Esophagus mucosa (tissue), 1 donor: ENCODE data around the gene ARHGAP42. TPM values are rescaled to one million over a fixed set of nuclear protein-coding genes. Genes with fewer than 3 reads are reported as not detected.
A peak's percentile ranks its signal among the peaks of the same experiment; 100 is the strongest.

Source experiments
- ATAC-seq: fragments of 200-7000 bp; cut with Tn5 transposase; one replicate; pipeline ENCODE4 v1.9.1; 2020
- total RNA-seq: library from RNA; stranded (reverse); gene quantifications from one replicate; pipeline ENCODE4 v1.2.4, GENCODE V29; 2023
- donor health status: DM: yes; HTN: yes; CAD: no.

ARHGAP42 gene
- total RNA-seq, 1 donor from 2014 or later: 4.0 TPM

DNA sequence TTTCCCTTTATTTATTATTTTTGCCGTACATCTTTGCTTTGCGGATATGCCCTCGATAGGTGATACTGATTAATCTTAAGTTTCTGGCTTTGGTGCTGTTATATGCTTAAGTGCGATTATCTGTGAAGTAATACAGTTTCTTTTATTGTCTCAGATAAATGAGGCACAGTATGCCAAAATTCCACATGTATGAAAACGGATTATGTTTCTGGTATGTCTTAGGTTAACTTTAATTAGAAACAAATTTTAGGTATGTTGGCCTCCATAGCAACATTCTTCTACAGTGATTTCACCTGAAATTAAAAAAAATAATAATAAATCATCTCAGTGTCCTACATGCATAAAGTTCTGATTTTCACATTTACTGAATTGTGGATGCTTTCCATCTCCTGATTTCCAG is 119.2 kb downstream of the ARHGAP42 start:
- ATAC-seq: no peak

DNA sequence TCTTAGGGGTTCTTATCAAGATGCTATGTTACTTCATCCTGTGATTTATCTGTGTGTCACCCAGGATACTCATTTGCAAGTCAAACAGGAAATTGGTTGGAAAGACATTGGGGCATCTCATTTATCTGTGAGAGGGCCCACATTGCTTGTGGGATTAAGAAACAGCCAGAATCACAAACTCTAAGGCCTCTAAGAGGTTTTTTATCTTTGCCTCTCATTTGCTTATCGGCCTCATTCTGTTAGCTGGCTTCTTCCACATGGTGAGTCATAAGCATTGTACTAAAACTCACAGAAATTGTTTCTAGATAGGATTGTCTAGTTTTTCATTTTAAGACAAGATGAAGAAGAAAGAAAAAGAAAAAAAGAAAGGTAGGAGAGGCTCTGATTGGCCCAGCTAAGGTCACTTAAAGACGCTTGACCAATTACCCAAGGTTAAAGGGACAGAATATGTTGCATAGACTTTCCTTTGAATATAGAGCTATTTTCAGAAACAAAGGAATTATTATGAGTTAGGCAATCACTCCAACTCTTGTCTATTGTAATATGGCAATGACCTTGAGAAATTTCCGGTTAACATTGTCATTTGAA is 121.9 kb downstream of the ARHGAP42 start:
- ATAC-seq: no peak

DNA sequence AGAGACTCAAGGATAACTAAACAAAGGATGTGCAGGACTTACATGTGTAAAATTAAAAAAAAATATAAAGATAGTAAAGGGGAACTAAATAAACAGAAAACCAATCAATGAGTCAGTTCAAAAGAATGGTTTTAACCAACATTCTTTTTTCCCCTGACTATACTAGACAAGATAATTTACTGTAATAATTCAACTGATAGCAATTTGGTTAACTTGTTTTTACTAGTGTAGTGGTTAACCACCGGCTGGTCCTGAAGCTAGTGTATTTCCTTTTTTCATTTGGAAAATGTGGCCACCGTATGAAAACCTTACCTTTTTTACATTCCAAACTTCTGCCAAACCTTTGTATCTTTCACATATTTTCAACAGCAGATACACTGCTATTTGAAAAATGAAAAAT is 123.1 kb downstream of the ARHGAP42 start:
- ATAC-seq: no peak

DNA sequence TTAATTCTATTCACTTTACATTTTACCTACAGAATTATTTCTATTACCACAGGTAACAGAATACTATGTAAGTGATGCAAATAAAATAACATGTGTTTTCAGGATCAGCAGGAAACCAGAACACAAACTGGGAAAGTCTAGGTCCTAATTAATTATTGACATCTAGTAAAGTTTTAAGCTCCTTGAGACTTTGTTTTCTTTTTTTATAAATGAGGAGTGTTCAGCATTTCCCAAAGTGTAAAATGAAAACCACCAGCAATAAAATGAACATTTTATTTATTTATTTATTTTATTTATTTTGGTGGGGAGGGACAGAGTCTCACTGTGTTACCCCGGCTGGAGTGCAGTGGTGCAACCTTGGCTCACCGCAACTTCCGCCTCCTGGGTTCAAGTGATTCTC is 123.6 kb downstream of the ARHGAP42 start:
- no peak for ATAC-seq

DNA sequence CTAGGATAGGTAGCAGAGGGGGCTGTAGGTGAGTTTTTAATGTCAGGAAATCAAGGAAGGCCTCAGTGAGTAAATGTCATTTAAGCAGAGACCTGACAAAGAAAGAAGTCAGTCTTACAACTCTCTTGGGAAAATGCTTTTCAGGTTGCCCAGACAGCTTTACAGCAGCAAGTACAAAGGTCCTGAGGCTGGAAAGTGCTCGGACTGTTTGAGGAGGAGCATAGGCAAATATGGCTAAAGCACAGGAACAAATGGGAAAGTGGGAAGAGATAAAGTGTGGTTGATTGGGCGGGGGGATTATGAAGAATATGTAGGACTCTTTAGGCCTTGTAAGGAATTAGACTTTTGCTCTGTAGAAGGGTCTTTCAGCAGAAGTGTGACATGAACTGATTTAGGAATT is 125.4 kb downstream of the ARHGAP42 start:
- ATAC-seq: no peak

DNA sequence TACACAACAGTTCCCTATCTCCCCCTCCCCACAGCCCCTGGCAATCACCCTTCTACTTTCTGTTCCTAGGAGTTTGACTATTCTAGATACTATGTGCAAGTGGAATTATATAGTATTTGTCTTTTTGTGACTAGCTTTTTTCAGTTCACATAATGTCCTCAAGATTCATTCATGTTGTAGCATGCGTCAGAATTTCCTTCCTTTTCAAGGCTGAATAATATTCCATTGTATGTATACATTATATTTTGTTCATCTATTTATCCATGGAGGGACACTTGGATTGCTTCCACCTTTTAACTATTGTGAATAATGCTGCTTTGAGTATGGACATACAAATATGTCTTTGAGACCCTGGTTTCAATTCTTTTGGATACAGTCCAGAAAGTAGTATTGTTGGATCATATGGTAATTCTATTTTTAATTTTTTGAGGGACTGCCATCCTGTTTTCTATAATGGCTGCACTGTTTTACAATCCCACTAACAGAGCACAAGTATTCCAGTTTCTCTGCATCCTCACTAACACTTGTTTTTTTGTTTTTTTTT is 128.8 kb downstream of the ARHGAP42 start:
- no peak for ATAC-seq

DNA sequence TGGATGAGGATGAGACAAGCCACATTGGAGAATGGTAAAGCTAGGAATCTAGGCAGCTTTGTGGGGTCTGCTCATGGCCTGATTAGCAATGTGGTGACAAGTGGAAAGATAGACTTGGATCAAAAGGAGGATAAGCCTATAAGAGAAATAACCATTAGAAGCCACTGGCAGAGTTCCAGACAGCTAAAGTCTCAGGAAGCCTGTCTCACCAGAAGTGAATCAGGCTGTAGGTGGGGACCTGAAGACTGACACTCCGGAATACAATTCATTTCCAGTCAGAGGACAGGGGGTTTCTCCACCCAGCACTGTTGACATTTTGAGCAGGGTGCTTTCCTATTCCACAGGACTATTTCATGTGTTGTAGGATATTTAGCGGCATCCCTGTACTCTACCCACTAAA is 129.7 kb downstream of the ARHGAP42 start:
- no peak for ATAC-seq

DNA sequence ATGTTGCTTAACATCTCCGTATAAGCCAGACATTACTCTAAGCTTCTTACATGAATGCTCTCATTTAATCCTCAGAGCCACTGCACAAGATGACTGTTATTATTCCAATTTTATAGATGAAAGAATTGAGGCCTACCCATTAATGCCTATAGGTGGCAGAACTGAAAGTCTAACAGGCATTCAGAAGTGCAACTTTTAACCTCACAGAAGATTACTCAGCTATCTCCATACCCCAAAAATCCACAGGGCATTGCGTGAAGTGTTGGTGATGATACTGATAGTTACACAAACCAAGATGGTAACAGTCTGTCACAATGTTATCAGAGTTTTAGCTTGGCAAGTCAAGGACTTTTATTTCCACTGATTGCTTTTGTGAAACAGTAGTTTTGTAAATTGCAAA is 130.5 kb downstream of the ARHGAP42 start:
- no peak for ATAC-seq

DNA sequence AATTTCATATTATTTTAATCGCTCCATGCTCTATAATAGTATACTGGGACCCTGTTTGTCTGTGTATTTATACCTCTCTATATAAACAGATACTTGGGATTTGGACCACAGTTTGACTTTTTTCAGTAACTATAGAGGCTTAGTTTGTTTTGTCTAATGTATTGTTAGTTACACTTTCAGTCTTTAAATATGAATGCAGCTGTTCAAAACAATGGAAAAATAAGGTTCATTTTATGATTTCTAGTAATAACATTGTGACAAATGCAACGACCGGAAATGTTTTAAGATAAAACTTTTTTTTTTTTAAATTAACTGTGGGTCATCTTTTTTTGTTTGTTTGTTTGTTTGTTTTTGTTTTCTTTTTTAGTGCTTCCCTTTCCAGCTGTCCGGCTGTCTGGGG is 133.5 kb downstream of the ARHGAP42 start:
- no peak for ATAC-seq

DNA sequence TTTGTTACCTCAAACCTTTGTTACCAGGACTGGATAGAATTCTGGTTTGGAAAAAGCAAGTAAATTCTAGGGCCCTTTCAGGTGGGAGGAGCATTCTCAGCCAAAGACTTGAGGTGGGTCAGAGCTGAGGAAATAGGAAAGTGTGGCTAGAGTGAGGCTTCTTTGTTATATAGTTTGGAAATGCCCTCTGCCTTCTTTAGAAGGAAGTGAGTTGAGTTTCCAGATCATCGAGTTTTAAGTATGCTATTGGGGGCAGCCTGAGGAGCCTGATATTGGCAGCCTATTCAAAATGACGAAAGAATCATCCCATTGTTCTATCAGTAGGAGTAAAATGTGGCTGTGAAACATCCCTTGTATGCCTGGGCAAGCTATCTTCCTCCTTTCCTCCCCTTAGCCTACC is 134.1 kb downstream of the ARHGAP42 start:
- ATAC-seq: no peak

DNA sequence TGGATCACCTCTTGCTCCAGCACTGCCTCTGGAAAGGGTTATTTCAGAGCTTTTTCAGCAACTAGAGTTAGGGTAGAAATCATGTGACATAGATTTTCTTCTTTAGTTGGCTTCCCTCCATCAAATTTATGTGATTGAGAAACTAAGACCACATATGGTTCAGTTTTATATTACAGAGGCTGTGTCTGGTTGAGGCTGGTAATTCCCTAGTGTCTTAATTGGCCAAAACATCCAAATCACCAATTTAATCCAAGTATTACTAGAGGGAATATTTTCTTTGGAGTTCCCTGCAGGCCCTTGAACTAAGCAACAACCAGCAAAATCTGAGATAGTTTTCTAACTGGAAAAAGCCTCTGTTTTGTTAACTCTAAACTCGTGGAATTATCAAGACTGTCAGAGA is 136.3 kb downstream of the ARHGAP42 start:
- no peak for ATAC-seq

DNA sequence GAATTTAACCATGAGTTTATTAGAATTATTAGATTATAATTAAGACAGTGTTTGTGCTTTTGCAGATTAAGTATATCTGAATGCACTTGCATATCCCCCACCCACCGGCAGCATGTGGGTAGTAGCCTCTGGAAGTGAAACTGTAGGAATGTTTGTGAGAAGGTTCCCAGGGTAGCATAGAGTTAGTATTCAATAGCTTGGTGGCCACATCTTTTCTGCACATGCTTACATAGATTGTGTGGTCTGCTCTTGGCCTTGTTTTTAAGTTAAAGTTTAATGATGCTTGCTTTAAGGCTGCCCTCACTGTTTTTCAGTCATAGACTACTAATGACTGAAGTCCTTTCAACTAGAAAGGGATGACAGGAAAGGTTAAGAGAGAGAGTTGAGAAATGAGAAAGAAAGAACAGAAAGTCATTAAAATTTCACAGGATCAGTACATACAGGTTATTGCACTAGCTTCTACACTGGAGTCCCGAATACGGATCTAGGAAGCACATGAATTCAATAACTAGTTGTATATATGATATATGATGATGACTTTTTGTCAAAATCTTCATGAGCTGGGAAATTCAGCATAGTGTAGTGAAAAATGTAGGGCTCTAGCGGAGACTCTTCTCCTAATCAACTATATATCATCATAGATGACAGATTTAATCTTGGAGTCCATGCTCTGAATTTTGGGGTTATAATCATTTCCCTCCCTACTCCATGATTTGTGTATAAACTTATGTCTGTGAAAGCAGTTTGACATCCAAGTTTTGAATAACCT is 137.1 kb downstream of the ARHGAP42 start:
- ATAC-seq: no peak

DNA sequence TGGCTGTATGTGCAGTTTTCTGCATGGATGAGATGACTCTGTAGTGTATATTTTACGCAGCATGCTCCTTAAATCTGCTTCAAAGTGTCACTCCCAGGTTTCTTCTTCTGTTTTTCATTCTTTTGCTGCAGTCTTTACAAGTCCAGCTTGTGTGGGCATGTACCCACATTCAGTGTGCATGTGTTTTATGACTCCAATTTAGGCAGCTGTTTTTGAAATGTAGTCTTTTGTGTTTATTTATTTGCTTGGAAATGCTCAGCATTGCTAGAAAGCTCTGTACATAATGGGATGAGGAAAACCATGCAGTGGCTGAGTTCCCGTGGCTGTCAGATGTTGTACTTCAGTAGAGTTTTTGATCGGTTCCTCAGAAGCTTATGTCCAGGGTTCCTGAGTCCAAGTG is 138.5 kb downstream of the ARHGAP42 start:
- ATAC-seq: no peak

DNA sequence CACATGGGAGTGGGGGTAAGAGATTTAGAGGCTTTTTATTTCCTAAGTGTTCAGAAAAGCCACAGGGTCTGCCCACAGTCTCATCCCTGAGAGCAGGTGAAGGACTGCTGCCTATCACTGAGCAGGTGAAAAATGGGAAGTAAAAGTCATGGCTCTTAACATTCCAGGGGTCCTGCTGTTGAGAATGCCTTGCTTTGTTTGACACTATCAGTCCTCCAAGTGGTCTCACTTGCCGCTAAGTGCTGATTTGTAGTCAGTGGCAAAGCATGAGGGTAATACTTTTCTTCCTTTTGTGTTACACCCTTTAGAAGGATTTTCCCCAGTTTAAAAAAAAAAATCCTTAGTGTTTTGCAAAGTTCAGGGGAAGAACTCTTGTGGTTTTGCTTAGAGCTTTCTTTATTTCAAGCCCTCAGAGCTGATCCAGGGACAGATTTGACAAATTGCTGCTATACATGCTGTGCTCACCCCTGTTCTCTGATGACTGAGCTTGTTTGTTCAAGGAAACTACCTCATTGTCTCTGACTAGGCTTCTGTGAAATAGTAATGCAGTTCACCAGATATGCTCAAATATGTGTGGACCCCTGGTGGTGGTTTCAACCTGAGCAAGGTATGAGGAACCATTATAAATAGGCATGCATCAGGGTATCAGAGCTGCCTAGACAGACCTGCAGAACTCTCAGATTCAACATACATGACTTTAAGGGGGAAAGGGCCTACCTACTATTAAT is 141.0 kb downstream of the ARHGAP42 start:
- ATAC-seq: peak; percentile 58

DNA sequence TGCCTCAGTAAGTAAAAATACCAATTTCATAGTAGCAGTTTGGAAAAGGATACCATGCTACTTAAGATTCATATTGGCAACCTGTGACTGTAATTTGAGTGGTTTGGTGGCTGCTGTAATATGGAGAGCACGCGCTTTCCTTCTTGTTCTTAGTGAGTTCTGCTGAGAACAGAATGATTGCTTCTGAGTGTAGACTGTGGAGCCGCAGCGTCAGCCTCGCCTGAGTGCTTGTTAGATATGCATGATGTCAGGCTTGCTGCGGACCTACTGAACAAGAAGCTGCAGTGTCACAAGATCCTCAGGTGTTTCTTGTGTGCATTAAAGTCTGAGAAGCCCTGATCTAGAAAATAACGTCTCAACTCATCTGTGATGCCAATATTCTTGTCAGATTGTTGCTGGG is 143.2 kb downstream of the ARHGAP42 start:
- ATAC-seq: peak; percentile 32

DNA sequence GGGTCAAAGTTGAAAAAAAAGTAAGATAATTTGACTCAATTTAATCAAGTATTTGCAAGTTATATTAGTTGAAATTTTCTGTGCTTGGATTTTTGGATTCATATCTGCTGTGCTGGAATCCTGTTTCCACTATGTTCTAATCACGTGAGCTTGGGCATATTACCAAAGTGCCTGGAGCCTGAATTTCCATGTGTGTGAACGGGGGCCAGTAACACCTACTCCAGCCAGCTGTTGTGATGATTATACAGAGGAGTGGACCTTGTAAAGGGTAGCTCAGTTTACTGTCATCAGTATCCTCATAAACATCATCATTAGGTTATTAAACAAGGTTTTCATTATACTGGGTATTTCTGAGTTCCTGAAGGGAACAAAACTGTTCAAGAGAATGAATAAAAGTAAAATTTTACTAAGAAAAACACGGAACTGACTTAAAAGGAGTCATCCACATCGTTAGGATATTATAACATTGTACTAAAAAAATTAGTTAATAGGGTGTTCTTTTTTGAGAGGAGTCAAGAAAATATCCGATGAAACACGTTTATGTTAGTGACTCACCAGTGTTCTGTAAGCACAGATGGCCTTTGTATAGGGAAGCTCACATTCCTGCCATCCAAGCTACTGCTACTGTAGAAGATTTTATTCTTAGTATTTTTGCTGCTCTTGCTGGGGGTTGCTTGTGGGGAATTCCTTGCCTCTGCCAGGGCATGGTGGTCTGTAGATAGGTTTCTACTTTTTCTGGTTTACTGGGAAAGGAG is 144.1 kb downstream of the ARHGAP42 start:
- peak; percentile 52 for ATAC-seq

DNA sequence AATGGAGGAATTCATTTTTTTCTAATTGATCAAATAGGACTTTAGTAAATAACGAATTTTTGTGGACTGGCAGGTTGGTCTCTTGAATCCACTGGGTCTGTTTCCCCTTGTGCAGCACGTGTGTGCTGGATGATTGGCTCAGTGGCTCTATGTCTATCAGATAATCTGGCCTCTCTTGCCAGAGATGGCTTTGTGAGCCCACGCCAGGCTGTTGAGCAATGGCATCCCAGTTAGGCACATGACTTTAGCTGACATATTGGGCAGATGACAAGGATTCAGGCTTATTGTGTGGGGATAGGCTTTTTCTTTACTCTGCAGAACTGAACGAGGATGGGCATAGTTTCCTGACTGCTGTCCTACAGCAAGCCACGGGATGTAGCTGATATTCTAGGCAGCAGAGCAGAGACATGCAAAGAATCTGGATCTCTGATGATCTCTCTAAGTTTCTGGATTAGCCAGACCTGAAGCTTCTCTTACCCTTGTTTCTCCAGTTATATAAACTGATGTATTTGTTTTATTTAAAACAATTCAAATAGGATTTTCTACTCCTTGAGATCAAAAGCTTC is 144.9 kb downstream of the ARHGAP42 start:
- ATAC-seq: no peak

DNA sequence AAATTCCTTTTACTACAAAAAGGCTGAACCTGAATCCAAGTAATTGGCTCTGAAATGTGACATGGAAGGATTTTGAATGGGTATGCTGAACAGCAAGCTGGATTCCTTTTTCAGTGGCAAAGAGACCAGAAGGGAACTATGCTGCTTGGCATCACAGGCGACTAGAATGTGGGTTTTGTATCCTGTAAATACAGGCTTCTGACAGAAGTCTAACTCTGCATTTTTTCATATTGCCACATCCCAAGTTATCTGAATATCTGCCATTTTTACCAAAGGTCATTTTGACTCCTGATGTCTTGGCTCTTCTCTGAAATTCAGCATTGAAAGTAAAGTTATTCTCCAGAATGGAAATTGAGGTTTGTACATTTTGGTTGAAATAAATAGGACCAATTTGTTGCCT is 145.7 kb downstream of the ARHGAP42 start:
- ATAC-seq: no peak

DNA sequence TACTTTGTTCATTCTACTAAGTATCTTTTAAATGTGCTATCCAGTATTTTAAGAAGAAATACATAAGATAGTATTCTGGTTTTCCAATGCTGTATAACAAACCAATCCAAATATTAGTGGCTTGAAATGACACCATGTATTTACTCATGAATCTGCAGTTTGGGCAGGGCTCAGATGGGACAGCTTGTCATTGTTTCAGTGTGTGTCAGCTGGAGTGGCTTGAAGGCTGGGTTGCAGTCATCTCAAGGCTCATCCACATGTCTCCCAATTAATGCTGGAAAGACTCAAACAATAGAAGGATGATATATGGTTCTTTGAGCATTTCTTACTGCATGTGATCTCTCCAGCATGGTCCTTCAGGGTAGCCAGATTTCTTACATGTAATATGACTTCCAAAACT is 146.2 kb downstream of the ARHGAP42 start:
- peak; percentile 54 for ATAC-seq

DNA sequence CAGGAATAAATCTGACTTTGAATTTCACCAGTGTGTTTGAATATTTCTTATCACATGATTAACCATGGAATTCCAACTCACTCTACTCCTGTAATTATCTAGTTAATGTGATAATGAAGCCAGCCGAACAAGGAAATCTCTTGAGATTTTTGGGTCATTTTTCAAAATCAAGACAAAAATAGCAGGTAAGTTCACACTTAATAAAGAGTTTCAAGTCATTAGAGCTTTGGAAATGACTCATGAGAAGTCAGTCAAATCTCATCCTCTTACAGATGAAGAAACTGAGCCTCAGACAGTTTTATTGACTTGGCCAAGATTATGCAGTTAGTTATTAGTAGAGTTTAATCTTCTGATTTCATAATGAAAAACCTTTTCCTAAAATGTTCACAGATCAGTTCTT is 148.8 kb downstream of the ARHGAP42 start:
- ATAC-seq: no peak

DNA sequence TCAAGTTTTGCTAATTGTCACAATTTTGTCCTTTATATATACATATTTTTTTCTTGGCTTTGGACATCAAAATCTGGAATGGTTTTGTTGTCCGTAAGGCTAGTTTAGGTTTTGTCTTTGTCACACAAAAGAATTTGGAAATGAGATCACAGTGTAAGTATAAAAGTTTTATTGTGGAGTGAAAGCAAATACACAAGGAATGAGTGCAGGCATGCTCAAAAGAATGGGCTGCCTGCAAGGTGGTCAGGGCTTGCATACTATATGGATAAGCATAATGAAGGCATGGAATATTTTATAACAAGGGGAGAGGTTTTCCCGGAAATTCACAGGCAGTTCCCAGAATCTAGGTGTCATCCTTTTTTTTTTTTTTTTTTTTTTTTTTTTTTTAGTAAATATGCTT is 150.2 kb downstream of the ARHGAP42 start:
- no peak for ATAC-seq

DNA sequence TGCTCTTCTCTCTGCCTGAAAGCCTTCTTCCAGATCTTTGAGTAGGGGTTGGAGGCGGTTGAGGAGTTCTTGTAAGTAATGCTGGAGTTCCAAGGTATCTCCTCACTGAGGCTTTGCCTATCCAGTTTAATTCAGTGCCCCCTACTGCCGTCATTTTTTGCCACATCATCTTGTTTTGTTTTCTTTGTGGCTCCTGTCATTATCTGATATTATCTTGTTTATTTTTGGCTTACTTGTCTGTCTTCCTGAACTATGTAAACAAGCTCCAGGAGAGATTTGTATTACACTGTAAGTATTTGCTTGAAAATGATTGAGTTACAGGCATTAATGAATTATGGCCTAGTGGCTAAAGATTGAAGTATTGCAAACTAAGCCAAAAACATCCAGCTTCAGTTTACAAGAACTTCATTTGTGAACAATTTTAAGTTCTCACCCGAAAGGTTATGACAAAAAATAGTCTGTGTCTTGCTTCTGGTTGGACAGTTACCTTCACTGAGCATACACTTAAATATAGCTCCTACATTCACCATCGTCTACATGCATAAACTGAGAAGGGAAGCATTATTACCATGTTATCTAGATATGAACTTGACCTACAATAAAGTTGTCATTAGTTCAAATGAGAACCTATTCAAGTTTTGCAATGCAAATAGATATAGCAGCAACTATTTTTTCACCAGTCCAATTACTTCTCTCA is 154.8 kb downstream of the ARHGAP42 start:
- ATAC-seq: no peak
